ENCODE results near the gene NCS1. TPM values are rescaled to one million over a fixed set of nuclear protein-coding genes. Genes with fewer than 3 reads are reported as not detected.

Gene NCS1
- total RNA-seq: 10 to 100 TPM; 50.8 to 58.3 TPM

DNA sequence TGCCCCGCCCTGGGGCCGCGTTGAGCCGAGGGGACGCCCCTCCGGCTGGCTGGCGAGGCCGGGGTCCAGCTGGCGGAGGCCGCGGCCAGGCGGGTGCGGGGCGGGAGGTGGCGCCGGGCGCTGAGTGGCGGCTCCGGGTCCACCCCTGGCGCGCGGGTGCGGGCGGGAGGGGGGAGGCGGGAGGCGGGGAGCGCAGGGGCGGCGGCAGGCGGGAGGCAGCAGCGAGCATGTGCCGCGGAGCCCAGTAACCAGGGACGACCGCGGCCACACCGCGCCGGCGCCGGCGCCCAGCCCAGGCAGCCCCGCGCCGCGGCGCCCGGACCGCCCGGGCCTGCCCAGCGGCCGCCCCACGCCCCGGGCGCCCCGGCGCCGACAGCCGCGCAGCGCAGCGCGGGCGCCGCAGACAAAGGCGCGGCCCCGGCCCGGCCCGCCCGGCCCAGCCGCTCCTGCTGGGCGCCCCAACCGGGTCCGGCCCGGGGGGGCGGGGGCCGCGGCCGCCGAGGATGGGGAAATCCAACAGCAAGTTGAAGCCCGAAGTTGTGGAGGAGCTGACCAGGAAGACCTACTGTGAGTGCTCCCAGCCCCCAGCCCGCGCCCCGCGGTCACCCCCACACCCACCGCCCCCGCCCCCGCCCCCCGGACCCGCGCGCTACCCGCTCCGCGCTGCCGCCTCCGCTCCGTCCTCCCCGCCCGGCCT lies at the start of gene NCS1:
NCS1 (plus strand) TSS at position 244 of the 697 bp plus-strand sequence; CDS start at position 504, 260 bp downstream.
- TF ChIP-seq CTCF (IDR thresholded peaks at IDR 0.05): no peak
- Histone ChIP-seq H3K4me1 (ENCODE audit: control insufficient read depth in 1 of 2, low read depth in 2 of 2) (peaks cover 11 to 45% of the 10 kb centered on the region in 2 donors), H3K9me3 (no peaks in the 10 kb centered on the region), H3K27ac (peak within 1 kb of the TSS; percentile 95 to 96), H3K36me3 (no peaks in the 10 kb centered on the region), H3K27me3 (replicated peaks; ENCODE audit: insufficient read depth) (no peaks in the 10 kb centered on the region), H3K4me3 (peak within 1 kb of the TSS; percentile 90)
- DNase-seq (ENCODE audit: low spot score): no peak
- ATAC-seq (ENCODE audit: insufficient number of reproducible peaks, low FRiP score, low read depth): no peak

GRCh38 chr9:130122456-130122855 lies 49.7 kb upstream of the NCS1 start:
- no peaks in the 10 kb centered on the region for H3K27me3 ChIP-seq (replicated peaks; ENCODE audit: insufficient read depth)
- no peak overlapping the region for H3K27ac ChIP-seq
- no peak overlapping the region for H3K4me3 ChIP-seq
- no peak for DNase-seq (ENCODE audit: low spot score)
- TF ChIP-seq CTCF (IDR thresholded peaks at IDR 0.05): no peak
- no peak for ATAC-seq (ENCODE audit: insufficient number of reproducible peaks, low FRiP score, low read depth)
- peaks cover 3% of the 10 kb centered on the region for H3K36me3 ChIP-seq
- peaks cover 5 to 24% of the 10 kb centered on the region in 2 donors for H3K4me1 ChIP-seq (ENCODE audit: control insufficient read depth in 1 of 2, low read depth in 2 of 2)
- no peaks in the 10 kb centered on the region for H3K9me3 ChIP-seq

DNA sequence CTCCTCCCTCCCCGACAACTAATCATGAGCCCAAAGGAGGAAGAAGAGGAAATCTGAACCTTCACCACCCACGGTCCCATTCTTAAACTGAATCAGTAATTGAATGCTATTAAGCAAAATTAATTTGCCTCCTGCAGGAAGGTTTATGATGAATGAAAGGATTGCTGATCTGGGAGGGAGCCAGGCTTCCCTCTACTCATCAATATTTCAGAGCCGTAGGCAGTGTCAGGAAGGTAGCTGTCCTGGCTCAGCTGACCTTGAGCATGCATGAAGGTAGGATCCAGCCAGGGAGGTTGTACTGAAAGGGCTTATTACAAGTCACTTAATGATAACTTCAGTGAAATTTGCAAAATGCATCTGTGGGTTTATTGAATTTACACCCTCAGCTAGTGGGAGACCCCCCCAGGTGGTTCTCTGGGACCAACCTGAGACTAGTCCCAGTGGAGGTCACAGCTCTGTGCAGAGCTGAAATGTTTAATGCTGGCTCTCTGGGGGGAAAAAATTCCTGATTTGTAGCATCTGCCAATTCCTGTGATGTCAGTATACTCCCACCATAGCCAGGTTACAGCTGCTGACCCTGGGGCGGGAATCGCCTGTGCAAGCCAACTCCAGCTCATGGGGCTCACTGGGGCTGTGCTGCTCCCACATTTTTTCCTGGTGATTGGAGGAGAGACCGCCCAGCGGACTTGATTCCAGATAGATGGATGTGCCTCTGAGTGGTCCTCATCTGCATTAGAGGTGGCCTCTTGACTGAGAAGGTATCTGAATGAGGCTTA lies 47.9 kb upstream of the NCS1 start:
- TF ChIP-seq CTCF (IDR thresholded peaks at IDR 0.05): no peak
- H3K9me3 ChIP-seq: no peaks in the 10 kb centered on the region

GRCh38 chr9:130126721-130127433 lies 45.3 kb upstream of the NCS1 start:
- no peak for ATAC-seq (ENCODE audit: insufficient number of reproducible peaks, low FRiP score, low read depth)
- no peak for TF ChIP-seq CTCF (IDR thresholded peaks at IDR 0.05)
- DNase-seq (ENCODE audit: low spot score): no peak
- H3K4me1 ChIP-seq (ENCODE audit: control insufficient read depth in 1 of 2, low read depth in 2 of 2): no peaks in the 10 kb centered on the region
- H3K4me3 ChIP-seq: no peak overlapping the region
- no peaks in the 10 kb centered on the region for H3K9me3 ChIP-seq
- no peaks in the 10 kb centered on the region for H3K27me3 ChIP-seq (replicated peaks; ENCODE audit: insufficient read depth)
- H3K27ac ChIP-seq: no peak overlapping the region
- H3K36me3 ChIP-seq: peaks cover 27% of the 10 kb centered on the region

More for the DNA sequence above, 47.9 kb upstream of the NCS1 start:
- Histone ChIP-seq H3K27me3 (replicated peaks; ENCODE audit: insufficient read depth) (no peaks in the 10 kb centered on the region), H3K4me3 (no peak overlapping the region), H3K27ac (no peak overlapping the region), H3K4me1 (ENCODE audit: control insufficient read depth in 1 of 2, low read depth in 2 of 2) (peaks cover 0 to 6% of the 10 kb centered on the region in 2 donors), H3K36me3 (peaks cover 18% of the 10 kb centered on the region)
- DNase-seq (ENCODE audit: low spot score): no peak
- ATAC-seq (ENCODE audit: insufficient number of reproducible peaks, low FRiP score, low read depth): no peak

- ATAC-seq (ENCODE audit: insufficient number of reproducible peaks, low FRiP score, low read depth) (no peak), DNase-seq (ENCODE audit: low spot score) (no peak)
- Histone ChIP-seq H3K27me3 (replicated peaks; ENCODE audit: insufficient read depth) (no peaks in the 10 kb centered on the region), H3K4me1 (ENCODE audit: control insufficient read depth in 1 of 2, low read depth in 2 of 2) (no peaks in the 10 kb centered on the region), H3K36me3 (peaks cover 26% of the 10 kb centered on the region), H3K4me3 (no peak overlapping the region), H3K27ac (peak overlapping the region in 1 of 2 donors; percentile 32), H3K9me3 (no peaks in the 10 kb centered on the region)
- TF ChIP-seq CTCF (IDR thresholded peaks at IDR 0.05): no peak
Observed at GRCh38 chr9:130128251-130128650, 44.0 kb upstream of the NCS1 start.

Data from thoracic aorta (tissue), 2 donors.